HAP-1 (cell line): ENCODE results near the gene NKX1-2.

Experiments used
- DNase-seq, 2 experiments: peaks; one replicate each; pipeline ENCODE4 v3.0.0-alpha.2; 2016 to 2020; ENCODE audit warnings: low spot score in 2 of 2
- H3K27me3 ChIP-seq: fragments of 250-450 bp; sonication (Bioruptor Pico); 2 replicates; pipeline ENCODE4 v1.5.1; 2020; ENCODE audit warnings: low read depth, mild to moderate bottlenecking, moderate library complexity
- H3K36me3 ChIP-seq: fragments of 250-450 bp; sonication (Bioruptor Pico); replicated peaks from 2 replicates; pipeline ENCODE4 v1.5.1; 2020; ENCODE audit warnings: mild to moderate bottlenecking
- H3K4me1 ChIP-seq: fragments of 250-450 bp; sonication (Bioruptor Pico); 2 replicates; pipeline ENCODE4 v1.5.1; 2020; ENCODE audit warnings: mild to moderate bottlenecking
- H3K4me3 ChIP-seq: fragments of 250-450 bp; sonication (Bioruptor Pico); 2 replicates; pipeline ENCODE4 v1.5.1; 2020; ENCODE audit warnings: mild to moderate bottlenecking, moderate library complexity
- H3K9me3 ChIP-seq: fragments of 250-450 bp; sonication (Bioruptor Pico); 2 replicates; pipeline ENCODE4 v1.5.1; 2020; ENCODE audit warnings: mild to moderate bottlenecking, moderate library complexity
- in situ Hi-C: fragments of 300-500 bp; cut with MboI; formaldehyde crosslinking; loops from 3 replicates; pipeline ENCODE4 v1.14.3; 2020; ENCODE audit warnings: low sequenced_read_pairs, inconsistent platforms, mixed read lengths

The NKX1-2 gene

DNA sequence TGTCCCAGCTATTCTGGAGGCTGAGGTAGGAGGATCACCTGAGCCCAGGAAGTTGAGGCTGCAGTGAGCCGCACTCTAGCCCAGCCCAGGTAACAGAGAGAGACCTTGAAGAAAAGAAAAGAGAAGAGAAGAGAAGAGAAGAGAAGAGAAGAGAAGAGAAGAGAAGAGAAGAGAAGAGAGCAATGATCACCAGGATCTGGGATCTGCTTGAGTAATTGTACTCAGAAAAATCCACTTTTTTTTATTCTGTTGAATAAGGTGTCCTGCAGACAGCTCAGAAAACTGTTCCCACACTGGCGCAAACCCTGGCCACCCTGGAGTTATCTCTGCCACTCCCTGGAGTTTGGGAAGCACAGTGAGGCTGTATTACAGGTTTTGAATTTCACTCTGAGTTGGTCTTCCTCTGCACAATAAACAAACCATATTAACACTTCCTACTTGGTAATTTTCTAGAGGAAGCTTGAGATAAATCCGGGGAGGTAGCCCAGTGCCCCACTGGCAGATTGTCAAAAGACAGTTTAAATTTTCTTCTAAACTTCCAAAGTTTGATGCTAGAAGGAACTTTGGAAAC is 21.5 kb downstream of the NKX1-2 start:
- Histone ChIP-seq H3K4me1 (peaks cover 2% of the 10 kb centered on the region; the same call in 1 of the 2 replicates), H3K36me3 (no peaks in the 10 kb centered on the region), H3K9me3 (no peaks in the 10 kb centered on the region), H3K27me3 (no peaks in the 10 kb centered on the region), H3K4me3 (no peak overlapping the region)
- DNase-seq = no peak
- in situ Hi-C loops = no loop called here

DNA sequence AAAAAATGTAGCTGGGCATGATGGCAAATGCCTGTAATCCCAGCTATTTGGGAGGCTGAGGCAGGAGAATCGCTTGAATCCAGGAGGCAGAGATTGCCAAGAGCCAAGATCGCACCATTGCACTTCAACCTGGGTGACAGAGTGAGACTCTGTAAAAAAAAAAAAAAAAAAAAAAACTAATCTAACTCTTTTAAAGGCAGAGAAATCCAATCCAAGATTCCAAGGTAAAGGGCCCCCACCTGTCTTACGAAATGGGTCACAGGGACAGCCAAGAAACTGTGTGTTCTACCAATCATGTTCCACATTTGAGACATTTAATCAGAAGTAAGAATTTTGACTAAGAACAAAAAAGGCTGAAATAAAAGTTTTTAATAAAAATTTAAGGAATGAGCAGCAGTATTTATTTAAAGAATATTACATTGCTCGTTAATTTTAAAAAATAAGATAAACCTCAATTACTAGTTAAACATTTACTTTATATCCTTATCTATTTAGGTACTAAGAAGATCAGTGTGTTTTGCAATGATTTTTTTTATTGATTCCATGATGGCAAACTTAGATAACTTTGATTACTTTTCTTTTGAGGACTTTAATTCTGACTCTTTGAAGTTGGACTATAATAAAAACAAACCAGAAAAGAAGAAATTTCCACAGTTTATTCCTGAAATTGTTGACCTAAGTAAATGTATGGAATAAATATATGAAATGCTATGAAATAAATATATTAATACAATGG is 24.4 kb downstream of the NKX1-2 start:
- no peaks in the 10 kb centered on the region for H3K27me3 ChIP-seq
- in situ Hi-C loops = no loop called here
- no peak for DNase-seq
- H3K4me1 ChIP-seq = peaks cover 4% of the 10 kb centered on the region; the same call in 1 of the 2 replicates
- H3K36me3 ChIP-seq = no peaks in the 10 kb centered on the region
- H3K4me3 ChIP-seq = no peak overlapping the region
- H3K9me3 ChIP-seq = no peaks in the 10 kb centered on the region

DNA sequence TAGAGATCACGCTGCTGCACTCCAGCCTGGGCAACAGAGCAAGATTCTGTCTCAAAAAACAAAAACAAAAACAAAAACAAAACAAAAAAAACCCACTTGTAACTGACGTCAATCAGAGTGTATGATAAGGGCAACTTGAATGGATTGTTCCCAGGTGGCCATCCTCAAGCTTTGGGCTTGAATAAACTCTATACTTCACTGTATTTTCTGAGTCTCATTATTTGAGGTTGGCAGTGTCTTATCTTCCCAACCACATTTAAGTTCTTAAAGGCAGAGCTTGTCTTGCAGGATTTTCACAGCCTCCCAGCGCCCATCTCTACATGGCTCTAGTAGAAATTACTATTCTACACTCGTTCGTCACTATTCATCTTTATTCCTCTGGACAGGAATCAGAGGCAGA is 26.0 kb downstream of the NKX1-2 start:
- no peaks in the 10 kb centered on the region for H3K27me3 ChIP-seq
- H3K4me1 ChIP-seq = peaks cover 4% of the 10 kb centered on the region; the same call in 1 of the 2 replicates
- H3K4me3 ChIP-seq = no peak overlapping the region
- in situ Hi-C loops = no loop called here
- H3K36me3 ChIP-seq = no peaks in the 10 kb centered on the region
- DNase-seq = no peak
- H3K9me3 ChIP-seq = no peaks in the 10 kb centered on the region

DNA sequence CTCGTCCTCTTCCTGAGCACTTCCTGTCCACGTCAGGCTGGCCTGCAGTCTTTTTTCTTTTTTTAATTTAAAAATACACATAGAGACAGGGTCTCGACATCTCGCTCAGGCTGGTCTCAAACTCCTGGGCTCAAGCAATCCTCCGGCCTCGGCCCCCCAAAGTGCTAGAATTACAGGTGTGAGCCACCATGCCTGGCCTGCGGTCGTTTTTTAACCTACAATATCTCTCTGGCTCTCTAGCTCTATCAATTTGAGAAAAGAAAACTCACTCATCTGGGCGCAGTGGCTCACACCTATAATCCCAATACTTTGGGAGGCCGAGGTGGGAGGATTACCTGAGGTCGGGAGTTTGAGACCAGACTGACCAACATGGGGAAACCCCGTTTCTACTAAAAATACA is 27.1 kb downstream of the NKX1-2 start:
- in situ Hi-C loops = no loop called here
- Histone ChIP-seq H3K27me3 (no peaks in the 10 kb centered on the region), H3K4me3 (no peak overlapping the region), H3K36me3 (no peaks in the 10 kb centered on the region), H3K4me1 (peaks cover 4% of the 10 kb centered on the region; the same call in 1 of the 2 replicates), H3K9me3 (no peaks in the 10 kb centered on the region)
- no peak for DNase-seq

DNA sequence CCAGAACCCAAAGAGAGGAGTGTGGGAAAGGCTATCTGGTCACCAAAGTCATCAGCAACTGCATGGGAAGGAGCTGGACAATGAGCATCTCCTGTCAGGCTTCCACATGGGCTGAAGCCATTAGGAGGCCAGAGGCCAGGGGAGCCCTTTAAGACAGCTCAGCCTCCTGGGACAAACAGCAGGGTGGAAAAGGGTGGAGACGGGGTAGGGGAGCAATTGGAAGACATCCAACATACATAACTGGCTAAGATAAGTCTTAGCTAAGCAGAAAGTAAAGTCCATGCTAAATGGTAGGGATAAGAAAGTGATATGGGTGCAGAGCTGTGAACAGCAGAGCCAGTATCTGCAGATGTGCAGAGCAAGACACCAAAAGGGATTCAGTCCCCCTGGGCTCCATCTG is 29.6 kb downstream of the NKX1-2 start:
- H3K9me3 ChIP-seq = no peaks in the 10 kb centered on the region
- peaks cover 9% of the 10 kb centered on the region for H3K4me1 ChIP-seq
- in situ Hi-C loops = no loop called here

DNA sequence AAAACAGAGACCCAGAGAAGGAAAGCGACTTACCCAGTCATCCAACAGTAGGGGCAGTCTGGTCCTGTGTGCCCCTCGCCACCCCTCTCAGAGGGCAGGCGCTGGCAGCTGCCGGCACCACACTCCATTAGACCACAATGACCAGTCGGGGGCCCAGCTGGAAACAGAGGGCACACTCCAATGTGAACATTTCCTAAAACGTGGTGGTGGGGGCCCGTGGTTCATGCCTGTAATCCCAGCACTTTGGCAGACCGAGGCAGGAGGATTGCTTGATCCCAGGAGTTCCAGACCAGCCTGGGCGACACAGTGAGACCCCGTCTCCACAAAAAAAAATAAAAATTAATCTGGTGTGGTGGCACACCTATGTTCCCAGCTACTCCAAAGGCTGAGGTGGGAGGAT is 30.2 kb downstream of the NKX1-2 start:
- Histone ChIP-seq H3K4me1 (peaks cover 9% of the 10 kb centered on the region), H3K9me3 (no peaks in the 10 kb centered on the region), H3K4me3 (no peak overlapping the region), H3K27me3 (no peaks in the 10 kb centered on the region), H3K36me3 (no peaks in the 10 kb centered on the region)
- DNase-seq = no peak
- in situ Hi-C loops = no loop called here

More for the DNA sequence above, 29.6 kb downstream of the NKX1-2 start:
- Histone ChIP-seq H3K27me3 (no peaks in the 10 kb centered on the region), H3K36me3 (no peaks in the 10 kb centered on the region), H3K4me3 (no peak overlapping the region)
- DNase-seq = no peak

DNA sequence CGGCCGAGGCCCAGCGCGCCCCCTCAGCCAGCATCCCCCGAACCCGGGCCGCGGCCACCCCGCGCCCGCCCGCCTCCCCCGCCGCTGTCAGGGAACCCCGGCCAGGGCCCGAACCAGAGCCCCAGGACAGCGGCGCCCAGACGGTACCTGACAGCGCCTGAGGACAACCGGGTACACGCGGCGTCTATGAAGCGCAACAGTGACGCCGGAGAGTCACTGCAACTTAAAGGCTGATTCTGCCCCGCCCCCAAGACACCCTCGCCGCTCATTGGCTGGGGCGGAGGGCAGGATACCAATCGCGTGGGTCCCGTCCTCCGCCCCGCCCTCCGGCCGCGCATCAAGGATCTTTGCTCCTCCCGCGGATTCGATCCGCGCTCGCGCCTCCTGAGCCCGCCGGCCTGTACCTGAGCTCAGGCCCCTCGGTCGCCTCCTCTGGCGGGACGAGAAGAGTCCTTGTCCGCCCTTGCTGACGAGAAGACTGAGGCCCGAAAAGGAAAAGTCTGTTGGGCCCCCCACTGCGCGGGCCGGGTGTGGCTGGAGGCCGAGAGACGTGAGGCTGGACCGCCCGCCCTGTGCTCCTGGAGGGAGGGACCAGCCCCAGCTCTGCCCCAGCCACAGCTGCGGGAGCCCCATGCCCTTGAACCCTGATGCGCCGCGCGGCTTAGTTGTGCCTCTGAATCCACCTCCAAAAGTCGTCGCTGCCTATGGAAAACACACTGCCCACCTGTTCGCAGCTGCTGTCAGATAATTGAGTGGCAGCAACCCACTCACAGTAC is 30.9 kb downstream of the NKX1-2 start, which contains the start of gene OAT:
Gene OAT, minus strand, starts transcription at position 198 of the 776 bp plus-strand sequence. CDS start 6,752 bp downstream, outside the sequence.
- H3K27me3 ChIP-seq = no peaks in the 10 kb centered on the region
- peak; percentile 94 to 98 for DNase-seq
- H3K9me3 ChIP-seq = no peaks in the 10 kb centered on the region
- H3K36me3 ChIP-seq = no peaks in the 10 kb centered on the region
- H3K4me1 ChIP-seq = peaks cover 9% of the 10 kb centered on the region
- in situ Hi-C loops = no loop called here
- H3K4me3 ChIP-seq = peak within 1 kb of the TSS; percentile 77

DNA sequence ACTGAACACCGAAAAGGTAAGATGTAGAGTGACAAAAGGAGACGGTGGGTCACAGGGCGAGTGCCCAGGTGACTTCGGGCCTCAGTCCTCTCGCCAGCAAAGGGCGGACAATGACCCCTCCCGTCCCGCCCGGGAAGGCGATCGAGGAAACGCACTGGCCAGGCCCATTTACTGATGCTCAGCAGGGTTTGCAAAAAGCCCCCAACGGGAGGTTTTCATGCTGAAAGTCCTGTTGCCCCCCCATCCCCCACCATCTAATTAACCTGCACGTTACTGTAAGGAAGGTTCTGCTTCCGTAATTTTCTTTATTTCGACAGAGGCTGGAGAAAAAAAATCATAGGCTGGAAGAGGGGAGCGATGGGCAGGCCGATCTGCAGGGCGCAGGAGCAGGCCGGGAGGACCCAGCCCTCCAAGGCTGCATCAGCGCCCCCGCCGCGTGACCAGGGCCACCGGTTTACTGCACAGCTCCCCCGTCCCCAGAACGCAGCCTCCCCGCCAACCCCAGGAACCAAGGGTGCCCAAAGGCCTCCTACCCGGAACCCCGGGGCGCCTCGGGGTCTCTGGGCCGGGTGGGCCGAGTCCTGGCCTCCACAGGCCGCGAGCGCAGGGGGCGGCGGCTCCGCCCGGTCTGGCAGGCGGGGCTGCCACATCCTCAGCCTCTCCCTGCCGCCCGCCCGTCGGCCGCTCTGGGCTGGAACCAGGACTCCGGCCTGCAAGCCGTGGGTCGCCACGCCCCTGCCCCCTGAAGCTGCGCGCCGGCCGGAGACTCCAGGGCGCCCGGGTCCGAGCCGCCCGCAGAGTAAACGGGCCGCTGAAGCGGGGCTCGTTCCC is 31.7 kb downstream of the NKX1-2 start:
- in situ Hi-C loops = no loop called here
- no peaks in the 10 kb centered on the region for H3K36me3 ChIP-seq
- peak in 1 of 2 experiments; percentile 64 for DNase-seq
- H3K4me3 ChIP-seq = peak overlapping the region; percentile 77
- H3K27me3 ChIP-seq = no peaks in the 10 kb centered on the region
- H3K4me1 ChIP-seq = peaks cover 6% of the 10 kb centered on the region
- H3K9me3 ChIP-seq = no peaks in the 10 kb centered on the region

DNA sequence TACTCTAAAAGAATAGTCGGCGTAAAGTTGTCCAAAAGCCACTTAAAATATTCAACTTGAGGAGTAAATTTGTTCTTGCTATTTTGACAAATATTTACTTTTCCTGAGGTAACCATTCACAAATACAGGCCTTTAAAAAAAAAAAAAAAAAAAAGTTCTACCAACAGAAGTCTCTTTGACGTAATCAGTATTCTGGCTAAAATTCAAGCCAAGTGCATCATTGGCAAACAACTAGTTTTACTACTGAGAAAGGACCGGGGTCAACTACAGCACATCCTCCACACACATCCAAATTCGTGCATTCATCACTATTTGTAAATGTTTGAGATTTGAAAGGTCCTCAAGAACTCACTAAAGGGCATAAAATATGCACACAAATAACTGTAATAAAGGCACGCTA is 33.1 kb downstream of the NKX1-2 start:
- no peaks in the 10 kb centered on the region for H3K27me3 ChIP-seq
- peaks cover 6% of the 10 kb centered on the region for H3K4me1 ChIP-seq
- no peak for DNase-seq
- in situ Hi-C loops = no loop called here
- H3K36me3 ChIP-seq = peaks cover 4% of the 10 kb centered on the region; the same call in 1 of the 2 replicates
- peak overlapping the region; percentile 77 for H3K4me3 ChIP-seq
- H3K9me3 ChIP-seq = no peaks in the 10 kb centered on the region

DNA sequence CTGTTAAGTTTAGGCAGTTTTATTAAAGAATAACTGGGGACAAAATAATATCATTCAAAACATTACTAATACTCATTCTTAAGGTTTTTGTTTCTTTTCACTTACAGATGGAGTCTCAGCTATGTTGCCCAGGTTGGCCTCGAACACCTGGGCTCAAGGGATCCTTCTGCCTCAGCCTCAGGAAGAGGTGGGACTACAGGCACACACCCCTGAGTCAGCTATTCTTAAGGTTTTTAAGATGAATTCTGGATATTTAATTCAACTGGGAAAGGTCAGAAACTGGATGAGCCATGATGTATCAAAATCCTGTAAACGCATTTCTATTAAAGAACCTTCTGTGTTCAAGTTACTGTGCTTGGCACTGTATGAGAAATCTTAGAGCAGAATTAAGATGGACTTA is 34.6 kb downstream of the NKX1-2 start:
- H3K27me3 ChIP-seq = no peaks in the 10 kb centered on the region
- H3K4me1 ChIP-seq = peaks cover 6% of the 10 kb centered on the region
- in situ Hi-C loops = no loop called here
- H3K9me3 ChIP-seq = no peaks in the 10 kb centered on the region
- no peak for DNase-seq
- no peak overlapping the region for H3K4me3 ChIP-seq
- peaks cover 12% of the 10 kb centered on the region for H3K36me3 ChIP-seq

DNA sequence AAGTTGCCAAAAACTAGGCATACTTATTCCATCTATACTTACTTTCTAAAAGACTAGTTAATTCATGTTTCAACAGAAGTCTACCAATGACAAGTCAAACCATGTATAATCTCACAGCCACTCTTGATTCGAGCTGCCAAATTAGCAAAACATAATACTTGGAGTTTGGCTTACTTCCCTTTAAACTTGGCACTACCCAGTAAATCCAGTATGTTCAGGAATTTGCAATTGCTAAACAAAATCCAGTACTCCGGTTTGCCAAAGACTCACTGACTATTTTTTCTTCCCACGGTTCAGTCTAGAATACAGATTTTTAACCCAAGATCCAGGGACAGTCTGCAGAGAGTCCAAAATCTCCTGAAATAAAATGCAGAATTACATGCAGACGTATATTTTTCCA is 35.8 kb downstream of the NKX1-2 start:
- peaks cover 6% of the 10 kb centered on the region for H3K4me1 ChIP-seq
- H3K9me3 ChIP-seq = no peaks in the 10 kb centered on the region
- in situ Hi-C loops = no loop called here
- no peak overlapping the region for H3K4me3 ChIP-seq
- no peak for DNase-seq
- no peaks in the 10 kb centered on the region for H3K27me3 ChIP-seq
- peaks cover 19% of the 10 kb centered on the region for H3K36me3 ChIP-seq

DNA sequence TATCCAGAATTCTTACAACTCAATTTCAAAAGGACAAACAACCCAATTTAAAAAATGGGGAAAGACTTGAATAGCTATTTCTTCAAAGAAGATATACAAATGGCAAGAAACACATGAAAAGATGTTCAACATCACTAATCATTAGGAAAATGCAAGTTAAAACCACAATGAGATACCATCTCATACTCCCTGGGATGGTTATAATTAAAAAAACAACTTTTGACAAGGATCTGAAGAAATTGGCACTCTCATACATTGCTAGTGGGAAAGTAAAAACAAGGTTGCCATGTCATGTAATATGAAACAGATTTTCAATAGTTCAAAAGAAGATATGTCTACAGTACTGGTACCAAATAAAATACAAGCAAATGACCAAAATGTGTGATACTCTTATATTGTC is 40.1 kb downstream of the NKX1-2 start:
- in situ Hi-C loops = no loop called here
- no peak overlapping the region for H3K4me3 ChIP-seq
- no peaks in the 10 kb centered on the region for H3K9me3 ChIP-seq
- no peaks in the 10 kb centered on the region for H3K27me3 ChIP-seq
- no peaks in the 10 kb centered on the region; the same call in 1 of the 2 replicates for H3K4me1 ChIP-seq
- no peak for DNase-seq
- peaks cover 47% of the 10 kb centered on the region for H3K36me3 ChIP-seq

DNA sequence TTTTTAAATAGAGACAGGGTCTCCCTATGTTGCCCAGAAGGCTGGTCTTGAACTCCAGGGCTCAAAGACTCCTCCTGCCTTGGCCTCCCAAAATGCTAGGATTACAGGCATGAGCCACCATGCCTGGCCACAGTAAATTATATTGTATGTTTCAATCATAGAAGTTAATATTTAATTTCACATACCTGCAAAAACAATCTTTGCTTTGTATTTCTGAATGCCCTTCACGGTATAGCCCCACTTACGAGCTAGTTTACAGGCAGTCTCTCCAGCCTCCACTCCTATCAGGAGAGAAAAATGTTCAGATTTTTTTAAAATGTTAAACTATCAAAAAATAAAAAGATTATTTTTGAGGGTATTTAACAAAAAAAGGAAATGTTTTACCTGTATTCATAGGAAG is 41.5 kb downstream of the NKX1-2 start:
- no peaks in the 10 kb centered on the region for H3K9me3 ChIP-seq
- DNase-seq = no peak
- no peaks in the 10 kb centered on the region for H3K4me1 ChIP-seq
- peaks cover 57% of the 10 kb centered on the region for H3K36me3 ChIP-seq
- H3K27me3 ChIP-seq = no peaks in the 10 kb centered on the region
- in situ Hi-C loops = no loop called here
- H3K4me3 ChIP-seq = no peak overlapping the region
